HG03442 (cell line): Measurements from ENCODE around the gene CTDP1.
A peak's percentile ranks its signal among the peaks of the same experiment; 100 is the strongest.

Experiments
- ATAC-seq: cut with Tn5 transposase; IDR thresholded peaks from one replicate; pipeline ENCODE4 v1.9.1; 2021; ENCODE audit warnings: mild to moderate bottlenecking, moderate library complexity; ENCODE audit not compliant: unreplicated experiment

CTDP1 gene

DNA sequence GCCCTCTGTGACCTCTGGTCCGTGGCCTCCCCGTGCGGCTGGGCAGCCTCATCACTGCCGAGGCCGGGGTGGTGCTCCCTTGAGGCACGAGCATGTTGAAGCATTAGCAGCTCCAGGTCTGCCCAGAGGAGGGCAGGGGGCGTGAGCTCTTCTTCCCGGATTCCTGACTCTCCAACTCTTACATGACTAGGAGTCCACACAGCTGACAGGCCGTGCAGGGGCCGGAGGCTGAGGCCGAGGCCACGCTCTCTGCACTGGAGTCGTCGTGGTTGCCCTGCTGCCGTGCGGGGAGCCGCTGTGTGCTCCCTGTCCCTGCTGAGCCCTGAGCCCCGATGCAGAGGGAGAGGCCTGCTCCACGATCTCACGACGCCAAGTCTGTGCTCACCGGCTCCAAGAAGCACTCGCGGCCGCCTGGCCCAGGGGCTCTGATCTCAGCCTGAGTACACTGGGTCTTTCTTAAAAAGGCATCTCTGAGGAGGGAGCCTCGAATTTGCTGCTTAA lies 98.7 kb downstream of the CTDP1 start:
- no peak for ATAC-seq

DNA sequence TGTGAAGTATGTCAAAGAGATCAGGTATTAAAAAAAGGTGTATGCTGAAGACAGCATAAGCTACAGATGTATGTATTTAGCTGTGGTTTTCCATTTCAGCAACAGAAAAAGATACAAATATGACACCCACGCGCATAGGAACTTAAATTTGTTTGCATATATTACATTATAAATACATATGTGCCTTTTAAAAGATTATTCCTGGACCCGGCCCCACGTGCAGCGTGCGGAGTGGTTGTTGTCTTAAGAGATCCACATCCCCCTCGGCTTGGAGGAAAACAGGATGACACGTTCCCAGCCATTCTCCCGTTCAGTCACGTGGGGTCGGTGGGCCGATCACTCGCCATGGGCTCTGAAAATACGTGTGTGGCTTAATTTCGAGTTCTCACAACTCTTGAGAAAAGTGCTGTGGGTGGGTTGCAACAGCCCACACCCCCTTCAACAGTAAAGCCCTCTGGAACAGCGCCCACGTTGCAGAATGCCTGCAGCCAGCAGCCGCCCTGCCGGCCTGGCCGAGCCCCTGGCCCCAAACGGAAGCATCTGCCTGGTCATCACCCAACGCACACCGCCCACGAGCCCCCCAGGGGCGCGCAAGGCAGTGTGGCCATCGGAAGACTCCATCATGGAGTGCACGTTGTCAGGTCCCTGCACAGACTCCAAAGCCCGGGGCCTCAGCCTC lies 99.6 kb downstream of the CTDP1 start:
- ATAC-seq, result no peak

- no peak for ATAC-seq
Observed at GRCh38 chr18:79779700-79780190, 100.1 kb downstream of the CTDP1 start.

GRCh38 chr18:79780547-79780946 lies 100.9 kb downstream of the CTDP1 start:
- no peak for ATAC-seq

DNA sequence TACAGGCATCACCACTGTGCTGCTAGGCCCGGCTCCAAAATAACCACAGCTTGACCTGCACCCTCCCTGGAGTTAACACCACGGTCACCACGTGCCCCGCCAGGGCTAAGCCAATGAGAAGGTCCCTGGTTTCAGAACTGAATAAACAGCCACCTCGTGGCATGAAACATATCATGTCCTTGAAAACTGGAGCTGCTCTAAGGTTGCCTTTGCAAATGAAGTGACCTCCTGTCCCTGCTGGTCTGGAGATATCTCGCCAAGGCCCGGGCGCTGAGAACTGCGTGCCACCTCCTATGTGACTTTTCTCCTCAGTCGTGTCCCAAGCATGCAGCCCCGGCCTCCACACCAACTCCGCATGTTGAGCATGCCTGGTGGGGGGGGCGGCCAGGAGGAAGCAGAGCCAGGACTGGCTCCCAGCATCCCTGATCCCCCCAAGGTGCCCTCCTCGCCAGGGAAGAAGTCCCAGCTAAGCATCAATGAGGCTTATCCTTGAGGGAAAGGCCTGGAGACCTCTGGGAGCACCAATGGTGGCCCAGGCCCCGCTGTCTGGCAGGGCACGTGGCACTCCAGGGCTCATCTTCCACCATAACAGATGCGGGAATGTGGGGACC lies 101.8 kb downstream of the CTDP1 start:
- ATAC-seq, result no peak

- no peak for ATAC-seq
Observed at GRCh38 chr18:79782566-79783308, 103.1 kb downstream of the CTDP1 start.

DNA sequence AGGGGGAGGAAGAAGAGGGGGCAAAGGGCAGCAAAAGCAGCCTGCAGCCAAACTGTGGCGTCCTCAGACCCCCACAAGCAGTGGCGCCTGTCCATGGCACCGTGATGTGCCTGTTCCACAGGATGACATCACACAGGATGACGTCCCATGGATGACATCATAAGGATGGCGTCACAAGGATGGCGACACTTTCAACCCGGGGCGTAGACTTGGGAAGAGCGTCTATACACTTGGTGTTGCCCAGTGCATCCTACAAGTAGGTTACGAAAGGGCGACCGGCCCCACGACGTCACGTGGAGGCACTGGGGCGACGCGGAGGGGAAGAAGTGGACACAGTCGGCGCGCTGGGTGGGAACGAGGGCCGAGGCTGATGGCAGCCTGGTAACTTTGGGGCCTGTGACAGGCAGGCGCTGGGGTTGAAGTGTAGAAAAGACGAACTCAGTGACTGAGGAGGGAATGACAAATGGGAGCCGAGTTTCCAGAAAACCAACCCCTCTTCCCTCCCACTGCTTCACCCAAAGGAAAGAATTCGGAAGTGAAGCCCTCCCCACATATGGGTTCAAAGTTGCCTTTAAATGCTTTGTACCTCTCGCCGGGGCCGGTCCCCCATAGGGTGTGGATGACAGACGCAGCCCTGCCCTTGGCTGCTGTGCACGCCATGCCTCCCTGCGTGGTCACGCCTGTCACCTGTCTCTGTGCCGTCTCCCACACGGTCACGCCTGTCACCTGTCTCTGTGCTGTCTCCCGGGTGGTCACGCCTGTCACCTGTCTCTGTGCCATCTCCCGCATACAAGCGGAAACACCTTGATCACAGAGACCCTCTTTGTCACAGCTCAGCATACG lies 104.7 kb downstream of the CTDP1 start:
- ATAC-seq, result peak; percentile 19

GRCh38 chr18:79784965-79785770 lies 105.6 kb downstream of the CTDP1 start:
- peak; percentile 62 for ATAC-seq

DNA sequence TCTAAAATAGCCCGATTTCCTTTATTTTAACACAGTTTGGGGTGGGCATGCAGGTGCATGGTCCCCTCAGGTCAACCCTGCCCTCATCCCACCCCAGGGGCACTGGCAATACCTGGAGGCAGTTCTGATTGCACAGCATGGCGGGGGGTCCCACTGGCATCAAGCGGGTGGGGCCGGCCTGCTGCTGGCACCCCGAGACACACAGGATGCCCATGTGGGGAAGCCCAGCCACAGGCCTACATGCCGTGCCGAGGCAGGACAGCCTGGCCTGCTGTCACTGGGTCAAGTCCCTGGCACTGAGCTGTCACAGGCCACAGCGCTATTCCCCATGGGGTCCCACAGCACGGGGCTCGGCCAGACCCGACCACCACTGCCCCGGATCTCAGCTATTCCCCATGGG lies 106.2 kb downstream of the CTDP1 start:
- ATAC-seq, result no peak

GRCh38 chr18:79786304-79786703 lies 106.7 kb downstream of the CTDP1 start:
- no peak for ATAC-seq

DNA sequence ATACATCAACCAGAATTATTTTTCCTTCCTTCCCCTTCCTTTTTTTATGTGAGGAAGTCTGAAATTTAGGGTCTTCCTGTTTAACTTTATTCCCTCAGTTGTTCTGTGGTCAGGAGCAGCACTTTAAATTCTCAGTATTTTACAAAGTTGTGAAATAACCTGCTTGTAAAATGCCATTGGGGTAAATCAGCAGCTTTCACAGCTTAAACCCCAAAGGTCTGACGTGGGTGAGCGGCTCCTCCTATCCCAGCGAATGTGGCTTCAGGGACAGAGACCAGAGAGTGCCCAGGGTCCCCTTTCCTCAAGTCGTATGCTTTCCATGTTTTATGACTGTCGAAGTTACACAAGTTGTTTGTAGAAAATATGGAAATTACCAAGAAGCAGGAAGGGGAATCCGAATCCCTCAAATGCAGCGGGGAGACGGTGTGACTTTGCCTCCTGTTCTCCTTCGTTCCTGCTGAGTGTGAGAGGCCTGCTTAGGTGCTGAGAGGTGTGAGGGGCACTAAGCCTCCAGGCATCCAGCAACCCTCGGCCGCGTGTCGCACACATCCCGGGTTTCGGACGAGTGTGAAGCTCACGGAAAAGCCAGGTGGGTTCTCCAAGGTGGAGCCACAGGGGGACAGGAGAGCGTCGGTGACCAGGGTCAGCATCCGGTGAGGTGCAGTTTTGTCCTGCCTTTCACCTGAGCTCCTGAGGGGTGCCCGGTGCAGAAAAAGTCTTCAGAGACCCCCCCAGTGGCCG lies 107.4 kb downstream of the CTDP1 start:
- ATAC-seq, result no peak

DNA sequence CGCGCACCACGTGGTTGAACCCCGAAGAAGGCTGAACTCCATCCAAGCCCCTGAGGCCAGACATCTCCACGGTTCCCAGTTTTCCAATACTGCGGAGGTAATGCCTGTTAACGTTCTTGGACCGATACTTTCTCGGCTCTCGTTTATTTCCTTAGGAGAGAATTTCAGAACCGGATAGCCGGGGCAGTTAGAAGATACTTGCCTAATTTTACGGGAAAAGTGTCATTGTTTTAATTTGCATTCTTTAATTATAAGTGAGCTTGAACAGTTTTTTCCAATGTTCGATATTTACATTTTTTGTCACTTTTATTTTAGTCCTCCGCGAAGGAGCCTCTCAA lies 107.9 kb downstream of the CTDP1 start:
- ATAC-seq, result no peak

GRCh38 chr18:79787865-79788733 lies 108.5 kb downstream of the CTDP1 start:
- ATAC-seq, result no peak

- ATAC-seq, result no peak
Observed at GRCh38 chr18:79788734-79789085, 109.1 kb downstream of the CTDP1 start.

DNA sequence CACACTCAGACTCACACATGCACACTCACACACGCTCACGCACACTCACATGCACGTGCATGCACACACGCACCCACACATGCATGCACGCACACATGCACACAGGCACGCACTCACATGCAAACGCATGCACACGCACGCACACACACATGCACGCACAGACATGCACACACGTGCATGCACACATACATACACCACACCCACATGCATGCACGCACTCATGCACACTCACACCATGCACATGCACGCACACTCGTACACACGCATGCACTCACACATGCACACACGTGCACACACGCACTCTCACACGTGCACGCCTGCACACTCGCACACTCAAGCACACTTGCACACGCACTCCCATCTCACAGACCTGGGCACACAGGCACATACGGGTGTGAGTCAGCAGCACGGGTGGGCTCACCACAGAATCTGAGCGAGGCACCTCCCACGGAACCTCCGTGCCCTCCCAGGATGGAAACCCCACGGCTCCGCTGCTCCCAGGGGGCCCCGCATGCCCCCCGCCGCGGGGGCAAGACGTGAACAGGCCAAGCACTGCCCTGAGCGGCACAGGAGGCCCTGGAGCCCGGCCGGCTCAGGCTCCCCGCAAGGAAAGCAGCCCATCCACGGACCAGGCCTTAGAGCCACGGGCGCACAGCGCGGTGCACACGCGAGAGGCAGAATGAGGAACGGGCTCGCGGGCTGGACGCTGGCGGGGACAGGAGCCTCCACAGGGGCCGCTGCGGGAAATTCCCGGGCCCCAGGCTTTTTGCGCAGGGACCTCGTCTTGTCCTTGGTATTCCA lies 109.7 kb downstream of the CTDP1 start:
- ATAC-seq, result no peak

- no peak for ATAC-seq
Observed at GRCh38 chr18:79789901-79790890, 110.6 kb downstream of the CTDP1 start.
